GM12874 (cell line): ENCODE results near the gene TIGD6.

Source experiments
- CTCF ChIP-seq: IDR thresholded peaks from 2 replicates; pipeline ENCODE4 v1.5.1; 2011; ENCODE audit warnings: low read depth, mild to moderate bottlenecking, control low read depth, low read length, moderate library complexity; ENCODE audit not compliant: insufficient read depth

The TIGD6 gene

GRCh38 chr5:150038547-150038946, 38.1 kb upstream of the TIGD6 start:
- no peak for TF ChIP-seq CTCF

GRCh38 chr5:150036513-150036912, 36.1 kb upstream of the TIGD6 start:
- no peak for TF ChIP-seq CTCF

GRCh38 chr5:150035139-150035895, 34.9 kb upstream of the TIGD6 start:
- no peak for TF ChIP-seq CTCF

GRCh38 chr5:150034662-150035061, 34.2 kb upstream of the TIGD6 start:
- TF ChIP-seq CTCF, result no peak

GRCh38 chr5:150033334-150033733, 32.9 kb upstream of the TIGD6 start:
- no peak for TF ChIP-seq CTCF

- TF ChIP-seq CTCF, result no peak
Observed at GRCh38 chr5:150026682-150027172, 26.3 kb upstream of the TIGD6 start.

GRCh38 chr5:150024346-150024984, 24.0 kb upstream of the TIGD6 start:
- no peak for TF ChIP-seq CTCF
